Upper lobe of left lung (tissue), 6 donors: ENCODE measurements around the gene AFG3L2. TPM values are rescaled to one million over a fixed set of nuclear protein-coding genes. Genes with fewer than 3 reads are reported as not detected.

Experiments
- ATAC-seq, 2 donors: fragments of 200-7000 bp; cut with Tn5 transposase; one replicate each; pipeline ENCODE4 v1.9.1; 2022; ENCODE audit warnings: mild to moderate bottlenecking in 2 of 2, moderate library complexity in 2 of 2; ENCODE audit not compliant: low FRiP score in 2 of 2
- DNase-seq, 2 donors: peaks; one replicate each; pipeline ENCODE4 v3.0.0-alpha.2; 2019 to 2020
- H3K27ac ChIP-seq, 4 donors: fragments of 200-600 bp; sonication (generic); one replicate each; pipeline ENCODE4 v1.5.1; 2016 to 2019
- H3K27me3 ChIP-seq, 4 donors: fragments of 200-600 bp; sonication (generic); one replicate each; pipeline ENCODE4 v1.5.1; 2017 to 2019
- H3K36me3 ChIP-seq, 4 donors: fragments of 200-600 bp; sonication (generic); one replicate each; pipeline ENCODE4 v1.5.1; 2016 to 2019
- H3K4me1 ChIP-seq, 4 donors: fragments of 200-600 bp; sonication (generic); one replicate each; pipeline ENCODE4 v1.5.1; 2018 to 2019
- H3K4me3 ChIP-seq, 4 donors: fragments of 200-600 bp; sonication (generic); one replicate each; pipeline ENCODE4 v1.5.1; 2017 to 2019; ENCODE audit warnings: mild to moderate bottlenecking in 2 of 4, moderate library complexity in 1 of 4
- H3K9me3 ChIP-seq, 4 donors: fragments of 200-600 bp; sonication (generic); one replicate each; pipeline ENCODE4 v1.5.1; 2018 to 2019
- CTCF ChIP-seq, 6 experiments: fragments of 450-650 bp in 4 of 6; fragments of 200-600 bp in 2 of 6; sonication (generic) in 2 of 6; IDR thresholded peaks; one replicate each; pipeline ENCODE4 v1.5.1; 2016 to 2019; ENCODE audit warnings: antibody characterized with exemption in 6 of 6
- EP300 ChIP-seq, 4 donors: sonication (generic); formaldehyde crosslinking; IDR thresholded peaks; one replicate each; pipeline ENCODE4 v1.5.1; 2017; ENCODE audit warnings: antibody characterized with exemption in 4 of 4, control low read depth in 2 of 4
- POLR2A ChIP-seq, 4 donors: fragments of 450-650 bp; IDR thresholded peaks; one replicate each; pipeline ENCODE4 v1.5.1; 2016 to 2017; ENCODE audit warnings: antibody characterized with exemption in 4 of 4, mild to moderate bottlenecking in 2 of 4
- POLR2AphosphoS5 ChIP-seq, 2 donors: sonication (generic); formaldehyde crosslinking; IDR thresholded peaks; one replicate each; pipeline ENCODE4 v1.5.1; 2017; ENCODE audit warnings: antibody characterized with exemption in 2 of 2
- WGBS, 2 donors: methylation state at CpG; one replicate each; pipeline ENCODE4 v1.1.5; 2017 to 2018; 5-methylcytosine and 5-hydroxymethylcytosine counted together
- total RNA-seq, 6 donors: library from RNA; depleted of rRNA in 4 of 6; stranded (reverse); fragments of >200 nt in 4 of 6; gene quantifications; one replicate each; pipeline versions ENCODE4 v1.1.0 to v1.2.1, GENCODE V29; 2016 to 2021
- donor health status: DM: no; HTN: no; CAD: no; lungs with moderate emphysema.
- donor health status: DM: no; HTN: yes; CAD: no; lungs with severe emphysema.

AFG3L2 gene
- total RNA-seq, 6 donors from 2014 or later: 31.3 to 55.6 (median 38.3) TPM

- WGBS, 2 donors: 72 to 73% methylated on average over 9 of the region's 9 CpGs
- H3K27me3 ChIP-seq: no peaks in the 10 kb centered on the region
- H3K9me3 ChIP-seq: no peaks in the 10 kb centered on the region
- no peak overlapping the region for H3K27ac ChIP-seq
- no peak for TF ChIP-seq POLR2A (IDR thresholded peaks at IDR 0.05)
- no peak for TF ChIP-seq POLR2AphosphoS5 (IDR thresholded peaks at IDR 0.05)
- TF ChIP-seq CTCF (IDR thresholded peaks at IDR 0.05): no peak
- no peak for TF ChIP-seq EP300 (IDR thresholded peaks at IDR 0.05)
- DNase-seq (no peak), ATAC-seq (no peak)
- H3K4me1 ChIP-seq: peaks cover 8 to 17% (median 12%) of the 10 kb centered on the region in 4 donors
- peaks cover 0 to 10% (median 3%) of the 10 kb centered on the region in 4 donors for H3K36me3 ChIP-seq
- H3K4me3 ChIP-seq: no peak overlapping the region
Measured at GRCh38 chr18:12422936-12423335, 45.9 kb upstream of the AFG3L2 start.

- WGBS, 2 donors: 77 to 84% methylated on average over 5 of the region's 5 CpGs
- no peaks in the 10 kb centered on the region for H3K27me3 ChIP-seq
- H3K4me1 ChIP-seq: peaks cover 8 to 17% (median 12%) of the 10 kb centered on the region in 4 donors
- TF ChIP-seq POLR2A (IDR thresholded peaks at IDR 0.05): no peak
- no peak for TF ChIP-seq POLR2AphosphoS5 (IDR thresholded peaks at IDR 0.05)
- TF ChIP-seq CTCF (IDR thresholded peaks at IDR 0.05): no peak
- TF ChIP-seq EP300 (IDR thresholded peaks at IDR 0.05): no peak
- DNase-seq (no peak), ATAC-seq (no peak)
- no peaks in the 10 kb centered on the region for H3K36me3 ChIP-seq
- no peak overlapping the region for H3K27ac ChIP-seq
- no peak overlapping the region for H3K4me3 ChIP-seq
- H3K9me3 ChIP-seq: no peaks in the 10 kb centered on the region
Measured at GRCh38 chr18:12421732-12422131, 44.7 kb upstream of the AFG3L2 start.

GRCh38 chr18:12420821-12421421 lies 43.9 kb upstream of the AFG3L2 start:
- peak in 1 of 2 donors; percentile 73 for DNase-seq
- ATAC-seq: no peak
- Histone ChIP-seq H3K9me3 (no peaks in the 10 kb centered on the region), H3K4me1 (peaks cover 8 to 21% (median 15%) of the 10 kb centered on the region in 4 donors), H3K36me3 (no peaks in the 10 kb centered on the region), H3K27me3 (no peaks in the 10 kb centered on the region), H3K27ac (no peak overlapping the region), H3K4me3 (peak overlapping the region in 2 of 4 donors; percentile 57 to 62)
- WGBS, 2 donors: 45 to 92% methylated on average over 10 to 22 of the region's 27 CpGs
- TF ChIP-seq POLR2A (IDR thresholded peaks at IDR 0.05) (no peak), CTCF (IDR thresholded peaks at IDR 0.05) (no peak), EP300 (IDR thresholded peaks at IDR 0.05) (no peak), POLR2AphosphoS5 (IDR thresholded peaks at IDR 0.05) (no peak)

DNA sequence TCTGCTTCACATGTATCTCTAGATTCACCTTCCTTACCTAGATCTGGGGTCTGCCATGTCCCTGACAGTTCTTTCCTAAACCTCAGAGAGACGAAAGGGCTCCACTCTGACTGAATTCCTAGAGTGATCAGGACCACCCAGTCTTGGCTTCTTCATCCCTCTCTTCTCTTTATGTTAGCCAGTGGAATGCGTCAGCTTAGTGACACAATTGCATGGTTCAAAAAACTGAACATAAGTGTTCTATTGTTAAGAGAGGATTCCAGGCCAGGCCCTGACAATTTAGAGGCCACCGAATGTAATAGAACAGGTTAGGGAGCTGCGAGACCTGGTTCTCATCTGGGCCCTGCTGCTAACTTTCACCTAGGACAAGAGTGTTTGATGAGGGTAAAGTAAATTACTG lies 40.7 kb upstream of the AFG3L2 start:
- H3K4me3 ChIP-seq: no peak overlapping the region
- H3K9me3 ChIP-seq: no peaks in the 10 kb centered on the region
- H3K4me1 ChIP-seq: peaks cover 10 to 29% (median 22%) of the 10 kb centered on the region in 4 donors
- no peaks in the 10 kb centered on the region for H3K27me3 ChIP-seq
- DNase-seq: no peak
- TF ChIP-seq EP300 (IDR thresholded peaks at IDR 0.05) (no peak), POLR2A (IDR thresholded peaks at IDR 0.05) (no peak), POLR2AphosphoS5 (IDR thresholded peaks at IDR 0.05) (no peak), CTCF (IDR thresholded peaks at IDR 0.05) (no peak)
- H3K27ac ChIP-seq: no peak overlapping the region
- WGBS, 2 donors: 89 to 93% methylated on average over 4 of the region's 4 CpGs
- no peaks in the 10 kb centered on the region for H3K36me3 ChIP-seq
- ATAC-seq: no peak
